ENCODE results near the gene FLNC. TPM values are rescaled to one million over a fixed set of nuclear protein-coding genes. Genes with fewer than 3 reads are reported as not detected.

The FLNC gene
- total and polyA plus RNA-seq, 8 donors = 14.3 to 34.7 (median 23.6) TPM

DNA sequence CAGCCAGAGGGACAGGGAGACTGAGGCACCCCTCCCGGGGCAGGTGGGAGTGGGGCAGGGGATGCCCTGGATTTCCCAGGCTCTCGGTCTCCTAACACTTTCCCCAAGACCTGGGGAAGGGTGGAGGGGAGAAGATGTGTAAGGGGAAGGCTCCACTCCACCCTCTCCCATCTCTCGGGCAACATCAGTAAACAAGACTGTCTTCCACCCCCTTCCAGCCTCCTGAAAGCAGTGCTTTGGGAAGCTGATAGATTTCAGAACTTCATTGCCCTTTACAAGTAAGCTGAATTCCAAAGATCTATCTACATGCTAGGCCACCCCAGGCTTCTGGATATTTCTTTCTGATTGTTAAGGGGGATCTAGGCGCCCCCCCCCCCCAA, 3.7 kb downstream of the FLNC start:
- H3K36me3 ChIP-seq = no peaks in the 10 kb centered on the region
- intact Hi-C loops (cut with DNase I) = no loop called here
- peak; percentile 1 for ATAC-seq
- no peak overlapping the region for H3K4me3 ChIP-seq
- no peaks in the 10 kb centered on the region for H3K9me3 ChIP-seq
- TF ChIP-seq, protein P1, sequence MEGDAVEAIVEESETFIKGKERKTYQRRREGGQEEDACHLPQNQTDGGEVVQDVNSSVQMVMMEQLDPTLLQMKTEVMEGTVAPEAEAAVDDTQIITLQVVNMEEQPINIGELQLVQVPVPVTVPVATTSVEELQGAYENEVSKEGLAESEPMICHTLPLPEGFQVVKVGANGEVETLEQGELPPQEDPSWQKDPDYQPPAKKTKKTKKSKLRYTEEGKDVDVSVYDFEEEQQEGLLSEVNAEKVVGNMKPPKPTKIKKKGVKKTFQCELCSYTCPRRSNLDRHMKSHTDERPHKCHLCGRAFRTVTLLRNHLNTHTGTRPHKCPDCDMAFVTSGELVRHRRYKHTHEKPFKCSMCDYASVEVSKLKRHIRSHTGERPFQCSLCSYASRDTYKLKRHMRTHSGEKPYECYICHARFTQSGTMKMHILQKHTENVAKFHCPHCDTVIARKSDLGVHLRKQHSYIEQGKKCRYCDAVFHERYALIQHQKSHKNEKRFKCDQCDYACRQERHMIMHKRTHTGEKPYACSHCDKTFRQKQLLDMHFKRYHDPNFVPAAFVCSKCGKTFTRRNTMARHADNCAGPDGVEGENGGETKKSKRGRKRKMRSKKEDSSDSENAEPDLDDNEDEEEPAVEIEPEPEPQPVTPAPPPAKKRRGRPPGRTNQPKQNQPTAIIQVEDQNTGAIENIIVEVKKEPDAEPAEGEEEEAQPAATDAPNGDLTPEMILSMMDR (IDR thresholded peaks at IDR 0.05) = no peak
- peak overlapping the region in 1 of 2 donors; percentile 53 for H3K27ac ChIP-seq
- no peak for DNase-seq
- peaks cover 14 to 53% of the 10 kb centered on the region in 2 donors for H3K27me3 ChIP-seq
- H3K4me1 ChIP-seq = peaks cover 12 to 31% of the 10 kb centered on the region in 2 donors

DNA sequence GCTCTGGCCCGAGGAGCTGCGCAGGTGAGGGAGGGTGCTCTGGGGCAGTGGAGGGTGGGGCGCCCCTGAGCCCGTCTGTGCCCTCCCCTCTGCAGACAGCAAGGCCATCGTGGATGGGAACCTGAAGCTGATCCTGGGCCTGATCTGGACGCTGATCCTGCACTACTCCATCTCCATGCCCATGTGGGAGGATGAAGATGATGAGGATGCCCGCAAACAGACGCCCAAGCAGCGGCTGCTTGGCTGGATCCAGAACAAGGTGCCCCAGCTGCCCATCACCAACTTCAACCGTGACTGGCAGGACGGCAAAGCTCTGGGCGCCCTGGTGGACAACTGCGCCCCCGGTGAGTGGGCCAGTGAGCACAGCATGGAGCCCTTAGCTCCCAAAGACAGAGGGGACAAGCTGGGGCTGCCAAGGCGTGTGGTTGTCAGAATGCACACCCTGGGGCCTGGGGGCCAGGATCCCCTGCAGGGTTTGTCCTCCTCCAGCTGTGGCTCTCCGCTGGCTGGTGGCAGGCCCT, 5.1 kb downstream of the FLNC start:
- Histone ChIP-seq H3K36me3 (no peaks in the 10 kb centered on the region), H3K27me3 (peaks cover 12 to 39% of the 10 kb centered on the region in 2 donors), H3K27ac (no peak overlapping the region), H3K4me1 (peaks cover 12 to 24% of the 10 kb centered on the region in 2 donors), H3K9me3 (no peaks in the 10 kb centered on the region), H3K4me3 (no peak overlapping the region)
- DNase-seq (peak in 1 of 4 donors; percentile 53), ATAC-seq (no peak)
- TF ChIP-seq, protein P1 (IDR thresholded peaks at IDR 0.05) = no peak
- intact Hi-C loops (cut with DNase I) = no loop called here

DNA sequence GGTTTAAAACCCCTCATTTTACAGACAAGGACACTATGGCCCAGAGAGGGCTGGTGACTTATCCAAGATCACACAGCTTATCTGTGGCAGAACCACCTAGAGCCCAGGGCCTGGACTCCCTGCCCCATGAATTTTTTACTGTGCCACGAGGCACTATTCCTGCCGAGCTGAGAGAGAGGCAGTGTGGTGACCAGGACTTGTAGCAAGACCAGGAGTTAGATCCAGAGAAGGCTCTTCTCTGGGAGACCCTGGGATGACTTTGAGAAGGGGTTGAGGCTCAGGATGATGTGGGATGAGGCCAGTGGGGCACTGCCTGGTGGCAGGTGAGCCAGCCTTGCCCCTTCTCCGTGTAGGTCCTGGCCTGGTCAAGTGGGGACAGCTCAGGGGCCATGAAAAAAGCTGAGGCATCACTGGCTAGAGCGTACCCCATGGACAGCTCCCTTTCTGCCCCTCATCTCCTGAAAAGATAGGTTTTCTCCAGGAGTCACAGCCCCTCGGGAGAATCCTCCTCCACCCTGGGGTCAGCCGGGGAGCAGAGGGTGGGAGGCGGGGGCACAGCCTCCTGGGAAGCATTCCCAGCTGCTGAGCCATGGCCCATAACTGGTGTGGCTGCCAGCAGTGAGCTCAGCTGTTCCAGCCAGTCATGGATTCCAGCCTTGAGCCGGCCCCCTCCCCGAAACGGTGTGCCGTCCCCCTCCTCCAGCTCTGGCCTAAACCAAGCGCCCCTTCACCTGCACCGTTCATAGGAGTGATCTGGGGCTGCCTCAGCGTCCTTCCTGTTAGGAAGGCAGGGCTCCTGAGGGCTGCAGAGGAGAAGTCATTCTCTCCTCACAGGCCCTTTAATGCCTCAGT, 5.8 kb downstream of the FLNC start:
- H3K27ac ChIP-seq = no peak overlapping the region
- no peaks in the 10 kb centered on the region for H3K9me3 ChIP-seq
- intact Hi-C loops (cut with DNase I) = no loop called here
- H3K36me3 ChIP-seq = no peaks in the 10 kb centered on the region
- DNase-seq (peak in 1 of 4 donors; percentile 76), ATAC-seq (no peak)
- TF ChIP-seq, protein P1 (IDR thresholded peaks at IDR 0.05) = no peak
- peaks cover 5 to 16% of the 10 kb centered on the region in 2 donors for H3K4me1 ChIP-seq
- H3K4me3 ChIP-seq = no peak overlapping the region
- H3K27me3 ChIP-seq = peaks cover 4 to 32% of the 10 kb centered on the region in 2 donors

DNA sequence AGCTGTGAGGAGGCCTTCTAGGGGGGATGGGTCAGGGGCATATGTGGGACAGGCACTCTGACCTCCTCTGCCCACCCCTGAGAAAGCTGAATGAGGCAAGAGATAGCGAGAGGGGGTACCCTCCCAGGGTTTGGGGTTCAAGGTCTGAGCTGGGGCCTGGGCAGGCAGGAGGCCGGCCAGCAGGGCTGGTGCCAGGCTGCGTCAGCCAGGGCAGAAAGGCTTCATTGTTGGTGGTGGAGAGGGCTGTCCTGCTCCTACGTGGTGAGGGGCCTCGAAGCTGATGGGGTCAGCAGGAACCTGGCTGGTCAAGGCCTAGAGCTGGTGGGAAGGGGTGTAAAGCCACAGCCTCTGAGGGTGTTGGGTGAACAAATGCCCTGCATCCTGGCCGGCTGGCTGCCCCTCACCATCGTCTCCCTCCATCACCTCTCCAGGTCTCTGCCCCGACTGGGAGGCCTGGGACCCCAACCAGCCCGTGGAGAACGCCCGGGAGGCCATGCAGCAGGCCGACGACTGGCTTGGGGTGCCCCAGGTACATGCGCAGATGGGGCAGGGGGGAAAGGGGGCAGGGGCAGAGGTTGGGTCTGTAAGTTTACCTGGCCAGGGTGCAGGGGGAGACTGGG, 6.6 kb downstream of the FLNC start:
- Histone ChIP-seq H3K27ac (no peak overlapping the region), H3K4me1 (peaks cover 5 to 8% of the 10 kb centered on the region in 2 donors), H3K9me3 (no peaks in the 10 kb centered on the region), H3K4me3 (no peak overlapping the region), H3K36me3 (no peaks in the 10 kb centered on the region), H3K27me3 (peaks cover 0 to 24% of the 10 kb centered on the region in 2 donors)
- intact Hi-C loops (cut with DNase I) = no loop called here
- TF ChIP-seq, protein P1 (IDR thresholded peaks at IDR 0.05) = no peak
- ATAC-seq = no peak
- DNase-seq = peak in 1 of 4 donors; percentile 65

DNA sequence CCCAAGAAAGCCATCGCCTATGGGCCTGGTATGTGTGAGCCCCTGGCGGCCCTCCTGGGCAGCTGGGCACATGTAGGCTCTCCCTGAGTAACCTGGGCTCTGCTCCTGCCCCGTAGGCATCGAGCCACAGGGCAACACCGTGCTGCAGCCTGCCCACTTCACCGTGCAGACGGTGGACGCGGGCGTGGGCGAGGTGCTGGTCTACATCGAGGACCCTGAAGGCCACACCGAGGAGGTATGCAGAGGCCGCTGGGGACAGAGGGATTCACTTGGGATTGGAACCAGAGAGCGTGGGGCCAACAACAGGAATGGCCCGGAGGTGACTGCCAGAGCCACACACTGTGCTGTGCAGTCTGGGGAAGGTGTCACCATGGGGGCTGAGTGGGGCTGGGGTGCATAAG, 7.3 kb downstream of the FLNC start:
- peaks cover 1 to 3% of the 10 kb centered on the region in 2 donors for H3K4me1 ChIP-seq
- H3K36me3 ChIP-seq = no peaks in the 10 kb centered on the region

More for the DNA sequence above, 7.3 kb downstream of the FLNC start:
- peak in 1 of 4 donors; percentile 63 for DNase-seq
- Histone ChIP-seq H3K4me3 (no peak overlapping the region), H3K27me3 (peaks cover 0 to 17% of the 10 kb centered on the region in 2 donors), H3K9me3 (no peaks in the 10 kb centered on the region), H3K27ac (no peak overlapping the region)
- no peak for ATAC-seq
- intact Hi-C loops (cut with DNase I) = no loop called here
- TF ChIP-seq, protein P1 (IDR thresholded peaks at IDR 0.05) = no peak
